Caki2 (cell line): ENCODE measurements around the gene ITGA7. TPM values are rescaled to one million over a fixed set of nuclear protein-coding genes. Genes with fewer than 3 reads are reported as not detected.

Source experiments
- DNase-seq: peaks from one replicate; pipeline ENCODE4 v3.0.0-alpha.2; 2015; ENCODE audit warnings: low read depth
- in situ Hi-C: cut with HindIII; loops from 2 replicates; pipeline ENCODE4 v1.10.0; 2016; ENCODE audit warnings: low sequenced_read_pairs, low pct_unique_long_range_greater_than_20kb, mixed read lengths
- total RNA-seq: library from RNA; depleted of rRNA; stranded (reverse); fragments of >200 nt; shearing (Covaris generic); gene quantifications from 2 replicates; pipeline ENCODE4 v1.2.3, GENCODE V29; 2014; ENCODE audit warnings: low replicate concordance

The ITGA7 gene
- total RNA-seq, 1 experiment from 2014 or later, result 1.3 TPM

DNA sequence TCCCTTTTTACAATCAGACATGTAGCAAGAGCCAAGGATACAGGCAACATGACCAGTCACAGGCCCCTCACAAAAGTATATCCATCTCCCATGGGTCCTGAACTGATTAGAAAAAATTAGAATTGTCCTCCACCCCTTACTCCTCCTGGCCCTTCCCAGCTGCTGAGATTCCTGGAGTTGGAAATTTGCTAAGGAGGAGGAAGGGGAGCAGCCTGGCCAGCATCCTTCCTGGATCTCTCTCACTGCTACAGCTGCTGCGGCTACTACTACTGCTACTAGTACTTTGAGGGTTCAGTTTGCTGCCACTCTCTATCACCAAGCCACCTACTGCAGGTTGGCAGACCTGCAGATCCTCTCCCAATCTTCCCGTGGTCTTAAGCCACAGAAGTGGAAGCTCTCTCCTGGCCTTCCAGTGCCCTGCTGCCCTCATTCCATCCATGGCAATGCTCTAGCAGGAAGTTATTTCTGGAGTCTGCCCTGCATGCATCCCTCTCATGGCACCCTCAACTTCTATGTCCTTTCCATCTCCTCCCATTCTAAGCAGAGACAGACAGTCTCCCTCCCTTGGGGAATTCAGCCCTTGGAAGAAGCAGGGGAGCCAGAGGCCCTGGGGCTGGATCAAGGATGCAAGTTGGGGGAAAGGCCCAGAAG, 1.0 kb downstream of the ITGA7 start:
- in situ Hi-C loops, result no loop called here
- no peak for DNase-seq

DNA sequence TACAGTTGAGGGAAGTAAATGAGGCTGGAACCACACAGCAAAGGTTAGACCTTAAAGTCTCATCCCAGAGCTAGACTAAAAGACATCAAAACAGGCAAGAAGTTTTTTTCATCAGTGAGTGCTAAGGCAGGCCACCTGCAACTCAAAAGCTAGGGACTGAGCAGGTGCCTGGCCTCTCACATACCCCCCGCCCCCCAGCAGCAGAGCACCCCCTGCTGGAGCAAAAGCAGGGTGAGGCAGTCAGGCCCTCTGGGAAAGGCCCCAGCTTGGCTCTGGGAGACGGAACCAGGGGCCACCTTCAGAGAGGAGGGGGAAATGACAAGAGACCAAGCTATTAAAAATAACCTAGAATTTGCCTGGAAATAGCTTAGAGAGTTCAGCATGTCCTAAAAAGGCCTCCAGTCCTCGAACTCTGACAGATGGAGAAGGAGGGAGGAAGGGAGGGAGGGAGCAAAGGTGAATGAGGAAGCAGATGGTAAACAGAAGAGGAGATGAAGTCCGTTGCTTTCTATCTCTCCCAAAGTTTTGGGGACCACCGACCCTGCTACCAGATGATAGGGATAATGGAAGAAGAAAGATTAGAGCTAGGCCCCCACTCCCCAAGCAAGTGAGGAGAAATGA, 1.8 kb downstream of the ITGA7 start:
- in situ Hi-C loops, result no loop called here
- DNase-seq, result no peak

DNA sequence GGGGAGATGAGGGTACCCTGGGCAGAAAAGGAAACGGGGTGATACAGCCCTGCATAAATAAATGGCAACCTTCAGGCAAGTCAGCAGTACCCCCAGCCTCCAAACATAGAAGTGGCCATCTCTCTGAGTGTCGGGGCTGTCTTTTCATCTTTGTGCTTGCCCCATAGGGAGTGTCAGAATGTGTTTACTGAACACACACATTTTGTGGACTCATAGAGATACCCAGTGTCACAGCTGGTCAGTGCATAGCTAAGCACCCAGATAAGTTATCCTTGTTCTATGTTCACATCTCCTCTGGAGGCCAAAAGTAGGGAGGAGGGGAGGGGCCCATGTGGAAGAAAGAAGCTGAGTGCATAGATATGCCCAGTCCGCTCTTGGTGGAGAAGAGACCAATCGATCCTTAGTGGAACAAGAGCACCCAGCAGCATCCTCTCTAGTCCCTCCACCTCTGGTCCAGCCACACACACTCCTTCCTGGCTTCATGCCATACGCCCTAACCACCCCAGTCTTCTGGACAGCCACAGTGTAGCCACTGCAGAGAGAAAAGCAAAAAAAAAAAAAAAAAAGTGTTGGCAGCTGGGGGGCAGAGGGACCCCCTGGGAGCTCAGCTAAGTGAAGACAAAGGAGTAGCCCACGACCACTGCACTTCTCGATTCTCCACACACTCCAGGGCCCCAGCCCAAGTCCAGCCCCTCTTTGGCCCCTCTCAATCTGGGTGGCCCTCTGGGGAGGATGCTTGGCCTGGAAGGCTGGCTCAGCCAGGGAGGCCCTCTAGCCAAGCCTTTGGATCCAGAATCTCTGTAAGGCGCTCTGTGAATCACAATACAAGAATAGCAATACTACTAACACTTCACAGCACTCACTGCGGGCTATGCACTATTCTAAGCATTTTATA, 2.6 kb downstream of the ITGA7 start:
- in situ Hi-C loops, result no loop called here
- DNase-seq, result no peak

GRCh38 chr12:55703901-55704761, 3.6 kb downstream of the ITGA7 start:
- in situ Hi-C loops, result no loop called here
- DNase-seq, result no peak

- in situ Hi-C loops, result no loop called here
These were observed 4.4 kb downstream of the ITGA7 start for GRCh38 chr12:55703288-55703687.

DNA sequence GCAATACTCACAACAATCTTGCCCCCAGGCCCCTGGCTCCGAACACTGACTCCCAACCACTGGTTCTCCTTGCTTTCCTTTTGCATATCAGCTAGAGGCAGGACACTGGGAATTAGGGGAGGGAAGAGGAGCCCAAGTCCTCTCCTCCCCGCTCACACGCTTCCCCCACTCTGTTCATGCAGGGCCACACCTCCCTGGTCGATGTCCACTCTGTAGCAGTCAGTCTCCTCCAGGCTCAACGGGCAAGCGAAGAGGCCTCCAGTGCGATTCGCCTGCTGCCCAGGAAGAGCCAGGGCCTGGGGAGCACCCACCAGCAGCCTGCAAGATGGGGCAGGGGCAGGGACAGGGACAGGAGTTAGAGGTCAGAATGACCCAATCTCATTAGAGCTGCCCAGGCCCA, 4.8 kb downstream of the ITGA7 start:
- DNase-seq, result no peak
- in situ Hi-C loops, result no loop called here

More at GRCh38 chr12:55703288-55703687, 4.4 kb downstream of the ITGA7 start:
- no peak for DNase-seq

- in situ Hi-C loops, result no loop called here
- DNase-seq, result no peak
These were observed 7.3 kb downstream of the ITGA7 start for GRCh38 chr12:55700255-55701018.

- DNase-seq, result no peak
These were observed 8.1 kb downstream of the ITGA7 start for GRCh38 chr12:55699471-55700055.

GRCh38 chr12:55698965-55699364, 8.7 kb downstream of the ITGA7 start:
- in situ Hi-C loops, result no loop called here
- no peak for DNase-seq

More at GRCh38 chr12:55699471-55700055, 8.1 kb downstream of the ITGA7 start:
- in situ Hi-C loops, result no loop called here

DNA sequence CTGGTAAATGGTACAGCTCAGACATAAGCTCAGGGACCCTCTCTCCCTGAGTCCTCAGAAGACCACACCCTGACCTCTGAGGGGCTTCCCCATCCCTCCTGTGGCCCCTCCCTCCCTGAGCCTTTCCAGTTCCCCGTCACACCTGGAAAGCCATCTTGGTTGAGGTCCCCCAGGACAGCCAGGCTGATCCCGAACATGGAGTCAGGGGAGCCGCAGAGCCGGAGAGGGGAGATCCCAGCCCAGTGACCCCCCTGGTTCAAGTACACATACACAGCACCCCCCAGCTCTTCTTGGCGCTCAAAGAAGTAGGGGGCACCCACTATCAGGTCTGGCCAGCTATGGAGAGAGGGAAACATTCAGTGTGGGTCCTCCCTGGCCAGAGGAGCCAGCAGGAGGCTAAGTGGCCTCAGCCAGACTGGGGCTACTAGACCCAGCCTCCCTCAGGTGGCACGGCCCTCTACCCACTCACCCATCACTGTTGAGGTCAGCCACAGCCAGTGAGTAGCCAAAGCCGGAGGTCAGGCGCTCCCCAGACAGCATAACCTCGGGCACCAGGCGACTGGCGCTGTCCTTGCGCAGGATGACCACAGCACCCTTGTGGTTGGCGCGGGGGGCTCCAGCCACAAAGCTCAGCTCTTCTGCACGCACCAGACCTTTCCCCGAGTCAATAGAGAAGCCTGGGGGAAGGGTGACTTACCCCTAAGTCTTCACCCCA, 9.3 kb downstream of the ITGA7 start:
- in situ Hi-C loops, result no loop called here
- DNase-seq, result no peak

DNA sequence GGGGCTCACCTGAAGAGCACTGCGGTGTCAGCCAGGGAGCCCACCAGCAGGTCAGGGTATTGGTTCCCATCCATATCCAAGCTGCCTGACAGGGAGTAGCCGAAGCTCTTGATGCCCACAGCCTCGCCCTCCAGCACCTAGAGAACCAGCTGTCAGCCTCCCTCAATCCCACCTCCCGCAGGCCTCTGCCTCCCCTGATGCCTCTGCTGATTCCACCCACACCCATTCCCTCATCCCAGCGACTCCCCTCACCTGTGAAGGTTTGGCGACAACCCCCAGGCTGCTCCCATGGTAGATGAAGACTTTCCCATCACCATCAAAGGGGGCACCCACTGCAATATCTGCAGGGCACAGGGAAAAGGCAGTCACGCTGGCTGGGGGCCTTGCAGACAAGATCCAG, 10.0 kb downstream of the ITGA7 start:
- in situ Hi-C loops, result no loop called here
- no peak for DNase-seq

GRCh38 chr12:55696796-55697462, 10.8 kb downstream of the ITGA7 start:
- DNase-seq, result no peak
- in situ Hi-C loops, result no loop called here

DNA sequence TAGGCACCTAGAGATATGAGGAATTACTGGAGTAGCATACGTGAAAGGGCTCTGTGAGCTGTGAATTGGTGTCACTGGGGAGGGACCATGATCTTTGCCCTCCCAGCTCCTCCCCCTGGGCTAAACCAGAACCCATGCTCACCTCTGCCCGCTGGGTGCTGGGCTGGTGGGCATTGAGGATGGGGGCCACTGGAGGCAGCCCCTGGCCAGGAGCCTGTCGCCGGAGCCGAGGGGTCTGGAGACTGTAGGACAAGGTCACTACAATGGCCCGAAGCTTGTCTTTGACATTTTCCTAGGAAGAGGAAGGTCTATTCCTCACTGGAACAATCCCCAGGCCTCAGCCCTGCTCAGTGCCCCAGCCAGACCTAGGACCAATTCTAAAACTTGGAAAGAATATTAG, 11.6 kb downstream of the ITGA7 start:
- no peak for DNase-seq
- in situ Hi-C loops, result no loop called here

GRCh38 chr12:55695349-55695748, 12.4 kb downstream of the ITGA7 start:
- DNase-seq, result no peak
- in situ Hi-C loops, result no loop called here

DNA sequence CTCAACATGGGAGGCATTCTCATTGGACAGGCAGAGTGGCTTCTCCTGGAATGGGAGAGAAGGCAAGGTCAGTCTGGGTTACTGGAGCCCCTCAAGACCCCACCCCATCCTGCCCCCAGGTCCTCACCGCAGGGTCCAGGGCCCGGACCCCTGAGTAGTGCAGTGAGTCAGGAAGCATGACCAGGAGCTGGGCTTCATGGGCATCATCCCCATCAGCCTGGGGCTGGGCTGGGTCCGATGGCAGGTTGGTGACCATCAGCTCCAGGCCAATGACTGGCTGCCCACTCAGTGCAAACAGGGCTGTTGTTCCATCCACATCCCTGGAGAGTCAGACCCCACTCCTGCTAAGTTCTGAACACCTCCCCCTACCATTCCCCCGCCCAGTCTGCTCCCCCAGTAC, 13.1 kb downstream of the ITGA7 start:
- no peak for DNase-seq
- in situ Hi-C loops, result no loop called here

DNA sequence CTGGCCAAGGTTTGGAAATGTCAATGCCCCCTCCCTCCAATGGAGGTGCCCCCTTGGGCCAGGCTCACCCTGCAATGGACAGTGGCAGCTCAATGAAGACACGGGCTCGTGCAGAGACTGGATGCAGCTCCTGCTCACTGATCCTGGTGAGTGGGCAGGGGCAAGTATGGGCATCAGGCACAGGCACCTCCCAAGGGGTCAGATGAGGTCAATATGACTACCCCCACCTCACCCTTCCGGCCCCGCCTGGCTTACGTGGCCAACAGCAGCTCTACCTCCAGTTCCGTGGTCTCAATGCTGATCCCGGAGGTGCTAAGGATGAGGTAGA, 13.6 kb downstream of the ITGA7 start:
- DNase-seq, result no peak
- in situ Hi-C loops, result no loop called here
